Measurements from ENCODE around the gene CHMP2A. TPM values are rescaled to one million over a fixed set of nuclear protein-coding genes. Genes with fewer than 3 reads are reported as not detected.

The CHMP2A gene
- total and polyA plus RNA-seq, 2 of the 13 experiments (the other 11 are each of a cell fraction or from before 2014, with no cell fraction given) = 49.7 to 55.0 TPM

GRCh38 chr19:58558623-58559274, 3.8 kb upstream of the CHMP2A start (continued):
- TF ChIP-seq, protein P1, sequence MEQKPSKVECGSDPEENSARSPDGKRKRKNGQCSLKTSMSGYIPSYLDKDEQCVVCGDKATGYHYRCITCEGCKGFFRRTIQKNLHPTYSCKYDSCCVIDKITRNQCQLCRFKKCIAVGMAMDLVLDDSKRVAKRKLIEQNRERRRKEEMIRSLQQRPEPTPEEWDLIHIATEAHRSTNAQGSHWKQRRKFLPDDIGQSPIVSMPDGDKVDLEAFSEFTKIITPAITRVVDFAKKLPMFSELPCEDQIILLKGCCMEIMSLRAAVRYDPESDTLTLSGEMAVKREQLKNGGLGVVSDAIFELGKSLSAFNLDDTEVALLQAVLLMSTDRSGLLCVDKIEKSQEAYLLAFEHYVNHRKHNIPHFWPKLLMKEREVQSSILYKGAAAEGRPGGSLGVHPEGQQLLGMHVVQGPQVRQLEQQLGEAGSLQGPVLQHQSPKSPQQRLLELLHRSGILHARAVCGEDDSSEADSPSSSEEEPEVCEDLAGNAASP (CRISPR knock-in tag; IDR thresholded peaks at IDR 0.05; ENCODE audit: borderline replicate concordance) = no peak
- TF ChIP-seq ZNF839 (CRISPR knock-in tag; IDR thresholded peaks at IDR 0.05; ENCODE audit: borderline replicate concordance) (peak; percentile 89; the same call in 1 of the 2 replicates), TAF15 (IDR thresholded peaks at IDR 0.05; ENCODE audit: low read depth, low read length, poor library complexity, severe bottlenecking) (peak; percentile 57), FOXC1 (CRISPR knock-in tag; IDR thresholded peaks at IDR 0.05; ENCODE audit: borderline replicate concordance) (peak; percentile 57; the same call in 1 of the 2 replicates), ZNF138 (CRISPR knock-in tag; IDR thresholded peaks at IDR 0.05; ENCODE audit: low read depth) (0 out of 2 replicates have a peak, but pooled peaks have one; percentile 66), GPN1 (CRISPR knock-in tag; IDR thresholded peaks at IDR 0.05; ENCODE audit: borderline replicate concordance) (no peak), ZNF281 (CRISPR knock-in tag; IDR thresholded peaks at IDR 0.05; ENCODE audit: borderline replicate concordance) (peak; percentile 67; the same call in 1 of the 2 replicates), ZNF382 (CRISPR knock-in tag; IDR thresholded peaks at IDR 0.05; ENCODE audit: borderline replicate concordance) (no peak), YEATS2 (CRISPR knock-in tag; IDR thresholded peaks at IDR 0.05; ENCODE audit: borderline replicate concordance) (peak; percentile 86), GFI1 (CRISPR knock-in tag; IDR thresholded peaks at IDR 0.05; ENCODE audit: borderline replicate concordance) (peak; percentile 73; the same call in 1 of the 2 replicates), PTBP1 (IDR thresholded peaks at IDR 0.05; ENCODE audit: low read depth, low read length, poor library complexity, severe bottlenecking) (no peak), RFXAP (CRISPR knock-in tag; IDR thresholded peaks at IDR 0.05; ENCODE audit: borderline replicate concordance) (peak; percentile 82), RAD21 (CRISPR knock-in tag; IDR thresholded peaks at IDR 0.05) (peak; percentile 52), ISL2 (CRISPR knock-in tag; IDR thresholded peaks at IDR 0.05) (0 out of 2 replicates have a peak, but pooled peaks have one; percentile 52), ZNF792 (CRISPR knock-in tag; IDR thresholded peaks at IDR 0.05) (no peak; the same call in 1 of the 2 replicates), HES4 (CRISPR knock-in tag; IDR thresholded peaks at IDR 0.05; ENCODE audit: borderline replicate concordance) (0 out of 2 replicates have a peak, but pooled peaks have one; percentile 75)
- TF ChIP-seq, protein P2, sequence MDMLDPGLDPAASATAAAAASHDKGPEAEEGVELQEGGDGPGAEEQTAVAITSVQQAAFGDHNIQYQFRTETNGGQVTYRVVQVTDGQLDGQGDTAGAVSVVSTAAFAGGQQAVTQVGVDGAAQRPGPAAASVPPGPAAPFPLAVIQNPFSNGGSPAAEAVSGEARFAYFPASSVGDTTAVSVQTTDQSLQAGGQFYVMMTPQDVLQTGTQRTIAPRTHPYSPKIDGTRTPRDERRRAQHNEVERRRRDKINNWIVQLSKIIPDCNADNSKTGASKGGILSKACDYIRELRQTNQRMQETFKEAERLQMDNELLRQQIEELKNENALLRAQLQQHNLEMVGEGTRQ (IDR thresholded peaks at IDR 0.05; ENCODE audit: low read depth, low read length) = no peak
- TF ChIP-seq, protein P2 (CRISPR knock-in tag; IDR thresholded peaks at IDR 0.05; ENCODE audit: borderline replicate concordance) = peak; percentile 34; the same call in 1 of the 2 replicates
- TF ChIP-seq, protein P3, sequence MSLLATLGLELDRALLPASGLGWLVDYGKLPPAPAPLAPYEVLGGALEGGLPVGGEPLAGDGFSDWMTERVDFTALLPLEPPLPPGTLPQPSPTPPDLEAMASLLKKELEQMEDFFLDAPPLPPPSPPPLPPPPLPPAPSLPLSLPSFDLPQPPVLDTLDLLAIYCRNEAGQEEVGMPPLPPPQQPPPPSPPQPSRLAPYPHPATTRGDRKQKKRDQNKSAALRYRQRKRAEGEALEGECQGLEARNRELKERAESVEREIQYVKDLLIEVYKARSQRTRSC (CRISPR knock-in tag; IDR thresholded peaks at IDR 0.05; ENCODE audit: low read depth) = no peak
